Colon (tissue), 2 donors: ENCODE data around the gene VARS2.
"Not testable (repeated sequence)": the region's sequence is repeated elsewhere in the genome, so short reads cannot be mapped to it uniquely, and the experiment has no call there.

Experiments
- FAIRE-seq: peaks from 2 replicates; lab custom pipeline; 2012; peaks lifted over from hg19 to GRCh38; lab: Jason Lieb, UNC
- donor health status: control.
- donor health status: control.

The VARS2 gene

GRCh38 chr6:30914076-30914853, at the start of gene VARS2:
Gene VARS2 (plus strand): TSS chr6:30914238. CDS start chr6:30914837, 599 bp downstream.
- no peak for FAIRE-seq

- FAIRE-seq: no peak
Observed at GRCh38 chr6:30864325-30864724, 49.7 kb upstream of the VARS2 start.

- FAIRE-seq: not testable (repeated sequence)
Observed at GRCh38 chr6:30869241-30869749, 44.7 kb upstream of the VARS2 start.

- FAIRE-seq: no peak
Observed at GRCh38 chr6:30870546-30870945, 43.5 kb upstream of the VARS2 start.

GRCh38 chr6:30871592-30872183, 42.4 kb upstream of the VARS2 start:
- no peak for FAIRE-seq

- FAIRE-seq: no peak
Observed at GRCh38 chr6:30873137-30873640, 40.8 kb upstream of the VARS2 start.

GRCh38 chr6:30873795-30874194, 40.2 kb upstream of the VARS2 start:
- not testable (repeated sequence) for FAIRE-seq

- no peak for FAIRE-seq
Observed at GRCh38 chr6:30875244-30876038, 38.6 kb upstream of the VARS2 start.

- FAIRE-seq: no peak
Observed at GRCh38 chr6:30876039-30876730, 37.9 kb upstream of the VARS2 start.

GRCh38 chr6:30877419-30878262, 36.4 kb upstream of the VARS2 start:
- FAIRE-seq: no peak

- no peak for FAIRE-seq
Observed at GRCh38 chr6:30879684-30880427, 34.2 kb upstream of the VARS2 start.

GRCh38 chr6:30880698-30881252, 33.3 kb upstream of the VARS2 start:
- no peak for FAIRE-seq

- no peak for FAIRE-seq
Observed at GRCh38 chr6:30881392-30882203, 32.4 kb upstream of the VARS2 start.

GRCh38 chr6:30882204-30882758, 31.8 kb upstream of the VARS2 start:
- FAIRE-seq: no peak

- no peak for FAIRE-seq
Observed at GRCh38 chr6:30882759-30883684, 31.0 kb upstream of the VARS2 start.

- FAIRE-seq: no peak
Observed at GRCh38 chr6:30883685-30884520, 30.1 kb upstream of the VARS2 start, which contains the start of gene DDR1. Gene DDR1 (plus strand): TSS chr6:30884519. CDS start chr6:30888730, 4,211 bp downstream.
